Activated CD4-positive, alpha-beta T cell treated with anti-CD3 and anti-CD28 coated beads for 48 hours (primary cell): Measurements from ENCODE around the gene PHAF1.

Experiments
- DNase-seq: peaks from one replicate; pipeline ENCODE4 v3.0.0-alpha.2; 2020

Gene PHAF1

DNA sequence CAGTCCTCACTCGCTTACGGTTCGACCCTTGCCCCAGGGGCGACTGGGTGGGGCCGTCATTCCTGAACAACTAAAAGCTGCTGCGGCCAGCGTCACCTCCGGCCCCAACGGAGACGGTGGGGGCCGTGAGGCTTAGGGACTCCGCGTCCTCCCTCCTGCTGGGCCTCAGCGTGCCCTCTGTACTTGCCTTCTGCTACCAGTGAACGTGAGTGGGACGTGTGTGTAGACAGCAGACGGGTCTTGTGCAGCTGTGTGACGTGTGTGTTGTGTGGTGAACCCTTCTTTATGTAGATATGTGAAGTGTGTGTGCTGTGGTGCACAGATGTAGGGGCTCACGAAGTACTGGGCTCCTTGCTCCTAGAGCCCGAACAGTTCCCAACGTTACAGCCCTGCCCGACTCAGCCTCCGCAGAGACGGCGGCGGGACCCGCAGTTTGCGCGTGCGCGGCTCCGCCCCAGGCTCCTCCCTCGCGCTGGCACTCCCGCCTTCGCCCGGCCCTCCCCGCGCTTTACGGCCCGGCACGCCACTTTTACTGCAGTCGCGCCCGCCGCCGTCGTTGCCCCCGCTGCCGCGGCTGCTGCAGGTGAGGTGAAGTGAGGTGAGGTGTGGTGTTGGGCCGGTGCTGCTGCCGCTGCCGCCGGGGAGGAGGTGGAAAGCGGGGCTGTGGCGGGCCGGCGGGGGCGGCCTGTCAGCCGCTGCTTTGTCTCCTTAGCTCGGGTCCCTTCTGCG lies at the start of gene PHAF1:
PHAF1 (plus strand) TSS at position 535 of the 729 bp plus-strand sequence. CDS start 235 bp downstream, outside the sequence.
- peak; percentile 97 for DNase-seq

DNA sequence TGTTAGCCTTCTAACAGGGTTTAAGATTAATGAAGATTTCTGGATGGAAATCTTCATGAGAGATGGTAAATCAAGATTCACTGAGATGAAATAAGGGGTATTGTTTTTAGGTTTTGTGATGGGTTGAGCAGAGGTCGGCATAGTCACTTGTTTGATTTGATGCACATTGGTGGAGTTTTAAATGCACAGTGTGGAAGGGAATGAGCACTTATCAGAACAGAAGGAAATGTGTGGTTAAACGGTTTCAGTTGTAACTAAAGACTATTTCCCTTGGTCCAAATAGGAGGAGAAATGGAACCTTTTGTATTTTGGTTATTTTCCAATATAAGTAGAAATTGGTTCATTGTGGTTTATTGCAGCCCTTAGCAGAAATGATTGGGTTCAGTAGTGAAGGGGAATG lies 46.7 kb upstream of the PHAF1 start:
- no peak for DNase-seq

DNA sequence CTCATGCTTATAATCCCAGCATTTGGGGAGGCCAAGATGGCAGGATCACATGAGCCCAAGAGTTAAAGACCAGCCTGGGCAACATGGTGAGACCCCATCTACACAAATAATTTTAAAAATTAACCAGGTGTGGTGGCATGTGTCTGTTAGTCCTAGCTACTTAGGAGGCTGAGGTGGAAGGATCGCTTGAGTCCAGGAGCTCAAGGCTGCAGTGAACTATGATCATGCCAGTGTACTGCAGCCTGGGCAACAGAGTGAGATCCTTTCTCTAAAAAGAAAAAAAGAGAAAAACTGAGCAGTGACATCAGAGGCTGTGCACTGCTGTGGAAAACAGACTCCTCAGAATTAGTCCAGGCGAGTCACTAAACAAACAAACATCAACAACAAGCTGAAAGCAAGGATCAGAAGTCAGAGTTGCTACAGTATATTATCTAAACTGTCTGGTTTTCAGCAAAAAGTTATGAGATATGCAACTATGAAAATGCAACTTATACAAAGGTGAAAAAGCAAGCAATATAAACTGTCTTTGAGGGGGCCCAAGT lies 41.5 kb upstream of the PHAF1 start:
- DNase-seq = no peak

DNA sequence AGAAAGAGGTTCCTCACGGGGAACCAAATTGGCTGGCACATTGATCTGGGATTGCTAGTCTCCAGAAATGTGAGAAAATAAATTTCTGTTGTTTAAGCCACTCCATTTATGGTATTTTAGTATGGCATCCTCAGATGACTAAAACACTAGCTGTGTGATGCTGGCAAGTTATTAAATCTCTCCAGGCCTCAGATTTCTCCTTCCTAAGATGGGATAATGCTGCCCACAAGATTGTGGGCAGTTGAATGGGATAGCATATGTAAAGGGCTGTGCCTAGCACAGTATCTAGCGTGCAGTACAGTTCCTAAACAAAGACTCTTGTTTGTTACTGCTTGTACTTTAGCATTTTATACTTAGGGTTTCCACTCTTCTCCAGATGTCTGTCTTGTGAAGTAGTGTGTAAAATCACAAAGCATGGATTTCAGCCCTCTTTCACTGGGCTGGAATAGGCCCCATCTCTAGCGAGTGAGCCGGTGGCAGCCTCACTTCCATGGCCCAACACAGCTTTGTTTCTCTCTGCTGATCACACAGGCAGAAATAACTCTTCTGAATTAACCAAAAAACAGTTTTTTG lies 38.2 kb upstream of the PHAF1 start:
- no peak for DNase-seq

DNA sequence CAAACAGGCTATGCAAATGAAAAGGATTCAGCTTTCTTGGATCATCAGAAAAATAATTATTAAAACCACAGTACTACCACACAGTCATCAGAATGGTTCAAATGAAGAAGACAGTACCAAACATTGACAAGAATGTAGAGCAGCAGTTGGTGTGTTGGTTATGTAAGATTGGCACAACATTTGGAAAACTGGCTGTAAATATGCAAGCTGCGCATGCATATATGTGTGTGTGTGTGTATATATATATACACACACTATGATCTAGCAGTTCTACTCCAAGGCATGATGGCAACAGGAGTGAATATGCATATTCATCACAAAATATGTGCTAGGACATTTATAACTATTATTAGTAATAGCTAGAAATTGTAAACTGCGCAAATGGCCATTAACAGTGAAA lies 34.4 kb upstream of the PHAF1 start:
- DNase-seq = no peak

GRCh38 chr16:67077871-67078270 lies 31.9 kb upstream of the PHAF1 start:
- DNase-seq = no peak

- DNase-seq = no peak
Measured at GRCh38 chr16:67082100-67082499, 27.6 kb upstream of the PHAF1 start.

DNA sequence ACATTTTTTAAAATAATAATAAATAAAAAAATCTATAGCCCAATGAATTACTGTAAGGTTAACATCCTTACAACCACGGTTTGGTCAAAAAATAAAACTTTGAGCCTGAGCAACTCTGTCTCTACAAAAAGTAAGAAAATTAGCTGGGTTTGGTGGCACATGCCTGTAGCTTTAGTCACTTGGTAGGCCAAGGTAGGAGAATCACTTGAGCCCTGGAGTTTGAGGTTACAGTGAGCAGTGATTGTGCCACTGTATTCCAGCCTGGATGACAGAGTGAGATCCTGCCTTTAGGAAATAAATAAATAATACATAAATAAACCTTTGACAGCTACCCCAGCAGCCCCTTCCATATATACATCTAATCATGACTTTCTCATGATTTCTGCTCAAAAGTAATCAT lies 26.9 kb upstream of the PHAF1 start:
- no peak for DNase-seq

- no peak for DNase-seq
Measured at GRCh38 chr16:67084345-67085028, 25.3 kb upstream of the PHAF1 start.

GRCh38 chr16:67086822-67087221 lies 22.9 kb upstream of the PHAF1 start:
- no peak for DNase-seq

DNA sequence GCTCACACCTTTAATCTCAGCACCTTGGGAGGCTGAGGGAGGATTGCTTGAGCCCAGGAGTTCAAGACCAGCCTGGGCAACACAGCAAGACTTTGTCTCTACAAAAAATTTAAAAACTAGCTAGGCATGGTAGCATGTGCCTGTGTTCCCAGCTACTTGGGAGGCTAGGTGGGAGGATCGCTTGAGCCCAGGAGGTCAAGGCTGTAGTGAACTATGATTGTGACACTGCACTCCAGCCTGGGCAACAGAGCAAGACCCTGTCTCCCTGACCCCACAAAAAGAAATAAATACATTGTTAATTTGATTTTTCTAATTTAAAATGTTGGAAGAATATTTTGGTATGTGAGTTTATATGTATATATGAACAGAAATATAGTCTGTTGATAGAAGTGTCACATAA lies 22.4 kb upstream of the PHAF1 start:
- no peak for DNase-seq

DNA sequence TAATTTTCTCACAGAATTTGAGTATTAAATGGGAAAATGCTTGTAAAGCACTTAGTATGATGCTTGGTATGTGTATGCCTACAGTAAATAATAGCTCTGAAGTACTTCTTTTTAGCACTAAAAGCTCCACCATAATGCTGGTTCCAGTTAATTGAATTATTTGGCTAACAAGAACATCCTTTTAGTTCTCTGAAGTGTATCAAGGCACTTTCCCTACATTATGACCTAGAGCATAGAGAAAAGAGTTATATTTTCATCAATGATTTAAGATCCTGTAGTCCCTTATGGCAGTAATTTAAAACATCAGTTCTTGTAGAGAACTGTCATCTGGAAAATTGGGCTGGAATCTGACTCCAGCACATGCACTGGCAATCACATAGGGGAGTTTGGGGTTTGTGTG lies 21.9 kb upstream of the PHAF1 start:
- DNase-seq = no peak

DNA sequence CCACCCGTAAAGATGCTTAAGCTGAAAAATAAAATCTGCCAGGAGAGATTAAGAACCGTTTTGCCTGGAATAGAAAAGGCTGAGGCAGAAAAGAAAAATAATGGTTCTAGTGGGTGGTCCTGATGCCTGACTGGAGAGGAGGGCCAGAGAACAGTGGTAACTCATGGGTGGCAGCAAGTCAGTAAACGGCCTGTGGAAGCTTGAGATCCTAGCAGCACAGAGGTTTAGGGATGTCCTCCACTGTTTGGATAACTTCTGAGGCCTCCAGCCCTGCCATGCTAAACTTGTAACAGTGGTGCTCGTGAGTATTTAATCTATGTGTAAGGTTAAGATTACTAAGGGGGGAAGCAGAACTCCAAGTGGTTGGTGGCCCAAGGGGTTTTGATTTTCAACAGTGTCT lies 21.2 kb upstream of the PHAF1 start:
- DNase-seq = no peak

DNA sequence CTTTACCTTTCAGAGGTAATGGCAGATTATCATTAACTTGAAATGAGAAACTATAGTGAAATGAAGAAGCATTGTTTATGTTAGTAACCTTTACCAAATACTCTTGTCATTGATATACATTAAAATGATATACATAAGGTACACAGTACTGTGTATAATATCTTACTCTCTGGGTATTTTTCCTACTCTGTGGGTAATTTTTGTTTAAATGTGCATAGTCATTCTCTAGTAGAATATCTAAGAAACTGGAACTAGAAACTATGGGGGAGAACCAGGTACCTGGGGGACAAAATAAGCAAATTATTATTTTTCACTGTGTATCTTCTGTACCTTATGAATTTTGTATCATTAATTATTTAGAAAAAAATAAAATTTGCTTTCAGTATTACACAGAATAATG lies 20.6 kb upstream of the PHAF1 start:
- DNase-seq = no peak

DNA sequence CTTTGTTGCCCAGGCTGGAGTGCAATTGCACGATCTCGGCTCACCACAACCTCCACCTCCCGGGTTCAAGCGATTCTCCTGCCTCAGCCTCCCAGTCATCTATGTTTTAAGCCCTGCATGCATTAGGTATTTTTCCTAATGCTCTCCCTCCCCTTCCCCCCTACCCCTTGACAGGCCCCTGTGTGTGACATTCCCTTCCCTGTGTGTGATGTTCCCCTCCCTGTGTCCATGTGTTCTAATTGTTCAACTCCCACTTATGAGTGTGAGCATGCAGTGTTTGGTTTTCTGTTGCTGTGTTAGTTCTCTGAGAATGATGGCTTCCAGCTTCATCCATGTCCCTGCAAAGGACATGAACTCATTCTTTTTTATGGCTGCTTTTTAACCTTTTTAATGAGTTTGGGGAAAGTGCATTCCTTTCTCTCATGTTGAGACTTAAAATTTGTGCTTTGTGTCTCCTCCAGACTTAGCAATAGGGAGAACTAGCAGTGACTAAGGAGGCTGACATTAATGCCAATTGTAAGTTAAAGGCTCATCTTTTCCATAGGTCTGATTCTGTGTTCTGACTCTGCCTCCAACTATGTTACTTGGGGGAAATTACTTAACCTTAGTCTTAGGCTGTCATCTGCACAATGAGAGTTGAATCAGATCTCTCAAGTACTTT lies 17.7 kb upstream of the PHAF1 start:
- no peak for DNase-seq

DNA sequence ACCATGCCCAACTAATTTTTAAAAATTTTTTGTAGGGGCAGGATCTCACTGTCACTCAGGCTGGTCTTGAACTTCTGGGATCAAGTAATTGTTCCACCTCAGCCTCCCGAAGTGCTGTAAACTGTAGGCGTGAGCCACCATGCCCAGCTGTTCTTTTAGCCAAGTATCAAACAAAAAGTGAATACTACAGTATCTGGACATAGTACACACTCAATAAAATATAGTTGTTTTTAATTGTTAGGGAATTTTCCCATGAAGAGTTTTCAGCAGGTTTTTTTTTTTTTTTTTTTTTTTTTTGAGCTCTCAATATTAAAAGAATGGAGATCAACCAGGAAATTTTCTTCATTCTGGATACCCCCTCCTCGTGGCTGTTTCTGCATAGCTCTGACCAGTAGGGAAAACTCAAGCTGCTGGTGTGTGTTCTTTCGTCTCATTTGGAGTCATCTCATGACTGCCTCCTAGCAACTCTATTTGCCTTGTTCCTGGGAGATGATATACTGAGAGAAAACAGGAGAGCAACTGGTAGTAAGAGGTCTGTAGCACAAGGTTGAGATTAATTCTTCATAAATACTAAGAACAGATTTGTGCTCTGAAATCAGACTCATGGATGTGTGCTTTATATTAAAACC lies 16.5 kb upstream of the PHAF1 start:
- no peak for DNase-seq

DNA sequence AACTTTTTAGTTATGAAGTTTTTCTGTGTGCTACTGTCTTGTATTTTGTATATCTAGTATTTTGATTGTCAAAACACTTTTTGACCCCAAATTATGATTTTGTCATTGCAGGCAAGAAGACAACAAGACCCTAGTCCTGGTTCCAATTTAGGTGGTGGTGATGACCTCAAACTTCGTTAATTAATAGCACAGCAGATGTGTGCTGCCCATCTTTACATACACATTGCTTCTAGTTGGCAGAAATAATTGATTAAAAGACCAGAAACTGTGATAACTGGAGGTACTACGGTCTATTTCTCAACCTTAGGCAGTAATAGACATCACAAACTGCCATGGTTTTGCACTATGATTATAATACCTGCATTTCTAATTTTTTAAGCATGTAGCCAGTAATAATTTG lies 11.1 kb upstream of the PHAF1 start:
- DNase-seq = no peak

DNA sequence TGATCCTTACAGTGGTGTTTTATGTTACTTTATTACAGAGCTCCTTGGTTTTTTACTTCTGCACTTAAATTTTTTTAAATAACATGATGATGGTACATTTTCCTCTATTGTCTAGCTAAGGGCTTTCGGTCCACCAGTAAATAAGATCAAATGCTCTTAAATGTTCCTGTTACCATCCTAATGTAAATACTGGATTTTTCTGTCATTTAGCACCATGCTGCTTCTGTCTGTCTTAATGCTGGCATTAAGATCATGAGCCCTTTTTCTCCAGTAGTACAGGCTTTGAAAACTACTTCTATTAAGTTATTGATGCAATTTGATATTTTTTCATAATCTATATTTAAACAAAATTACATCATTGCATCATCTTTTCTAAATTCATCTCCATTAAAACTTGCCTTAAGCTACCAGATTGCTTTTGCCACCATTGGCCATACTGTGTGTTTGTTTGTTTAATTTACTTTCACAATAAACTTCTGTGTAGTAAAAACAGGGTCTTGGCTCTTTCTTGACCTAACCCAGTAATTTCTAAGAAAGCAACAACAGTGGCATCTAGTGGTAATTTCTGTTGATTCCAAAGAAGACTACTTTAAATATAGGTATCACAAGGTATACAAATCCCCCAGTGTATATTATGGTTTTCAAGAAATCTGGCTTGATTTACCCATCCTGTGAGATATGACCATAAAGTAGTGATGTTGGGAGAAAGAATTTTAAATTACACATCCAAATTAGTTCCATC lies 9.0 kb upstream of the PHAF1 start:
- no peak for DNase-seq

DNA sequence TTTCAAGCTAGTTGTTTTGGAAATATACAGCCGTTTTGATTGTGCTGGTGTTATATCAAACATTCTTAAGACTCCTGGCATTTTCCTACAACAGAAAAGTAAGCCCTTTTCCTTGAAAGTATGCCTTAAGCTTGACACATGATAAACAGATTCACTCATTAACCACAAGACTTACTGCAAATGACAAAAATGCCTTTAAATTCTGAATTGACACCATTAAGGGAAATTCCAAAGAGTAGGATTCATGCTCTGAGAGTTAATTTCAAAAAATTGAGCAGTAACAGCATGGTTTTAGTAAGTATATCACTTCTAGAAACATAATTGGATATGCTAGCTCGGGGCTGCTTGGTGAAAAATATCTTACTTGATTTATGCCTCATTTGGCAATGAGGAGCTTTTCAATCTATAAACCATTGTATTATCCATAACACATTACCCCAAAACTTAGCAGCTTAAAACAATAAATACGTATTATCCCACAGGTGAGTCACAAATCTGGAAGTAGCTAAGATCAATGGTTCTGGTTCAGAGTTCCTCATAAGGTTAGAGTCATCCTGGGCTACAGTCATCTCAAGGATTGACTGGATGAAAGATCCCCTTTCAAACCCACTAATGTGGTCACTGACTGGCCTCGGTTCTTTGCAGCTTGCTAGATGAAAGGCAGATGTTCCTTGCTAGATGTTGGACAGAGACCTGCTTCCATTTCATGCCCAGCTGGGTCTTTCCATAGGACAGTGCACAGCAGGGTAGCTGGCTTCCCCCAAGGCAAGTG lies 8.2 kb upstream of the PHAF1 start:
- peak; percentile 47 for DNase-seq

GRCh38 chr16:67104061-67104460 lies 5.7 kb upstream of the PHAF1 start:
- no peak for DNase-seq

- DNase-seq = no peak
Measured at GRCh38 chr16:67104845-67105244, 4.9 kb upstream of the PHAF1 start.

GRCh38 chr16:67105246-67105645 lies 4.5 kb upstream of the PHAF1 start:
- no peak for DNase-seq
